ENCODE results near the gene SMARCA2.

The SMARCA2 gene

GRCh38 chr9:2233274-2233673 is 218.1 kb downstream of the SMARCA2 start:
- no peak overlapping the region for H2BK12ac ChIP-seq (ENCODE audit: low read length in 2 of 2)
- H3K27ac ChIP-seq (ENCODE audit: low read length, poor library complexity, severe bottlenecking), result no peak overlapping the region
- H2AK5ac ChIP-seq (ENCODE audit: low read length, severe bottlenecking), result no peak overlapping the region
- H3K4me2 ChIP-seq (ENCODE audit: low read length, poor library complexity, severe bottlenecking), result no peak overlapping the region
- no peak overlapping the region for H3K18ac ChIP-seq (ENCODE audit: low read depth in 1 of 2, low read length in 2 of 2)
- H3K4ac ChIP-seq (ENCODE audit: low read depth in 1 of 2, low read length in 2 of 2), result no peak overlapping the region
- H3K4me3 ChIP-seq (ENCODE audit: insufficient read depth in 1 of 2, low read depth in 1 of 2, low read length in 2 of 2), result no peak overlapping the region
- no peaks in the 10 kb centered on the region for H3K36me3 ChIP-seq (ENCODE audit: control insufficient read depth in 1 of 2, insufficient read depth in 2 of 2, low read depth in 1 of 2, low read length in 2 of 2)
- H3K23ac ChIP-seq (ENCODE audit: low read length in 2 of 2), result no peak overlapping the region
- no peak overlapping the region for H2AFZ ChIP-seq (ENCODE audit: low read depth, low read length)
- H4K8ac ChIP-seq (ENCODE audit: low read length), result no peak overlapping the region
- WGBS, result 73% methylated on average over 3 of the region's 3 CpGs
- H4K91ac ChIP-seq (ENCODE audit: low read length), result no peak overlapping the region
- H2BK5ac ChIP-seq (ENCODE audit: low read depth, low read length, poor library complexity, severe bottlenecking), result no peak overlapping the region
- H3K9me3 ChIP-seq (ENCODE audit: control insufficient read depth, low read length), result no peaks in the 10 kb centered on the region
- no peak overlapping the region for H2BK15ac ChIP-seq (ENCODE audit: low read depth, poor library complexity, severe bottlenecking)
- no peak overlapping the region for H3K14ac ChIP-seq (ENCODE audit: low read length in 2 of 2)
- no peak overlapping the region for H3K9ac ChIP-seq (ENCODE audit: low read length)
- no peaks in the 10 kb centered on the region for H3K27me3 ChIP-seq (ENCODE audit: control insufficient read depth in 1 of 2, insufficient read depth in 1 of 2, low read length in 2 of 2)
- peaks cover 2% of the 10 kb centered on the region for H3K4me1 ChIP-seq (ENCODE audit: control insufficient read depth, insufficient read depth, low read depth, low read length)
- no peaks in the 10 kb centered on the region for H3K79me1 ChIP-seq (replicated peaks; ENCODE audit: low read length, poor library complexity, severe bottlenecking)
- H2BK120ac ChIP-seq (ENCODE audit: low read depth, low read length), result no peak overlapping the region
- no peak for DNase-seq

DNA sequence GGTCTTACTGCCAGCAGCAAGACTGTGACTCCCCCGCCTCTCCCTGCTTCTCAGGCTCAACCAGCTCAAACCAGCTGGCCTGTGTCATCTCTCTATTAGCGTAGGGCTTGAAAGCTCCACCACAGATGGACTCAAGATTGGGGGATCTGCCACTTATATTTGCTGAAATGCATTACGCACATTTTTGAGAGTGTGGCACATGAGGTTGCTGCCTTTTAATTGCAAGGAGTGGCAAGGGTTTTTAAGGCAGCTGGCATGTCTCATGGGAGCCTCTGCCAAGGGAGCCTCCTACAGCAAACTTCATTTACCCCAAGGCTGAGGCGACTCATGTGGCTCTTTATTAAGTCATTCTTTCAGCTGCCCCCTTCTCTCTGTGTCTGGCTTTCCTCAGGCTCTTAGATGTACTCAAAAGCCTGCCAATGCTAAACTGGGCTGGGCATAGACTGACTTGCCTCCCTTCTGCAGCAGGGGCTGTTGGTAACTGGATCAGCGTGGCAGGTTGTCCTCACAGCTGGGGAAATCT is 219.3 kb downstream of the SMARCA2 start:
- Histone ChIP-seq H3K4me2 (ENCODE audit: low read length, poor library complexity, severe bottlenecking) (no peak overlapping the region), H3K79me1 (replicated peaks; ENCODE audit: low read length, poor library complexity, severe bottlenecking) (no peaks in the 10 kb centered on the region), H2BK15ac (ENCODE audit: low read depth, poor library complexity, severe bottlenecking) (no peak overlapping the region), H2BK12ac (ENCODE audit: low read length in 2 of 2) (no peak overlapping the region), H4K8ac (ENCODE audit: low read length) (no peak overlapping the region), H2AFZ (ENCODE audit: low read depth, low read length) (no peak overlapping the region), H3K4me3 (ENCODE audit: insufficient read depth in 1 of 2, low read depth in 1 of 2, low read length in 2 of 2) (no peak overlapping the region), H3K4ac (ENCODE audit: low read depth in 1 of 2, low read length in 2 of 2) (no peak overlapping the region), H3K9me3 (ENCODE audit: control insufficient read depth, low read length) (no peaks in the 10 kb centered on the region), H3K27ac (ENCODE audit: low read length, poor library complexity, severe bottlenecking) (no peak overlapping the region), H2AK5ac (ENCODE audit: low read length, severe bottlenecking) (no peak overlapping the region), H3K36me3 (ENCODE audit: control insufficient read depth in 1 of 2, insufficient read depth in 2 of 2, low read depth in 1 of 2, low read length in 2 of 2) (no peaks in the 10 kb centered on the region), H3K27me3 (ENCODE audit: control insufficient read depth in 1 of 2, insufficient read depth in 1 of 2, low read length in 2 of 2) (no peaks in the 10 kb centered on the region), H3K23ac (ENCODE audit: low read length in 2 of 2) (no peak overlapping the region), H3K9ac (ENCODE audit: low read length) (no peak overlapping the region), H3K18ac (ENCODE audit: low read depth in 1 of 2, low read length in 2 of 2) (no peak overlapping the region), H2BK120ac (ENCODE audit: low read depth, low read length) (no peak overlapping the region), H2BK5ac (ENCODE audit: low read depth, low read length, poor library complexity, severe bottlenecking) (no peak overlapping the region), H3K4me1 (ENCODE audit: control insufficient read depth, insufficient read depth, low read depth, low read length) (peaks cover 2% of the 10 kb centered on the region), H3K14ac (ENCODE audit: low read length in 2 of 2) (no peak overlapping the region), H4K91ac (ENCODE audit: low read length) (no peak overlapping the region)
- WGBS, result 74% methylated on average over 5 of the region's 5 CpGs
- DNase-seq, result no peak

DNA sequence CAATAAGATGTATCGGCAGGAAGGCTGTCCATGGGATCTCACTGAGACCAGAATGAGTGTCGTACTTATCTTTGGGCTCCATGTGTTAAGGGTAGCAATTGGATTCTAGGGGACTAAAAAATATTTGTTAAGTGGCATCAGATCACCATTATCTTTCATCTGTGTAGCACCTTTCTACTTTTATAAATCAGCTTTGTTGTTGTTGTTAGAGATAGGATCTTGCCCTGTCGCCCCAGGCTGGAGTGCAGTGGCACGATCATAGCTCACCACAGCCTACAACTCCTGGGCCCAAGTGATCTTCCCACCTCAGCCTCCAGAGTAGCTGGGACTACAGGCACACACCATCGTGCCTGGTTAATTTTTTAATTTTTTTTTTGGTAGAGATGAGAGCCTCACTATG is 220.5 kb downstream of the SMARCA2 start:
- Histone ChIP-seq H4K91ac (ENCODE audit: low read length) (no peak overlapping the region), H3K4ac (ENCODE audit: low read depth in 1 of 2, low read length in 2 of 2) (no peak overlapping the region), H3K18ac (ENCODE audit: low read depth in 1 of 2, low read length in 2 of 2) (no peak overlapping the region), H3K4me3 (ENCODE audit: insufficient read depth in 1 of 2, low read depth in 1 of 2, low read length in 2 of 2) (no peak overlapping the region), H4K8ac (ENCODE audit: low read length) (no peak overlapping the region), H3K4me1 (ENCODE audit: control insufficient read depth, insufficient read depth, low read depth, low read length) (peaks cover 2% of the 10 kb centered on the region), H2BK15ac (ENCODE audit: low read depth, poor library complexity, severe bottlenecking) (no peak overlapping the region), H3K27ac (ENCODE audit: low read length, poor library complexity, severe bottlenecking) (no peak overlapping the region), H3K9ac (ENCODE audit: low read length) (no peak overlapping the region), H3K4me2 (ENCODE audit: low read length, poor library complexity, severe bottlenecking) (no peak overlapping the region), H3K79me1 (replicated peaks; ENCODE audit: low read length, poor library complexity, severe bottlenecking) (no peaks in the 10 kb centered on the region), H2BK12ac (ENCODE audit: low read length in 2 of 2) (no peak overlapping the region), H2BK120ac (ENCODE audit: low read depth, low read length) (no peak overlapping the region), H2AK5ac (ENCODE audit: low read length, severe bottlenecking) (no peak overlapping the region), H3K36me3 (ENCODE audit: control insufficient read depth in 1 of 2, insufficient read depth in 2 of 2, low read depth in 1 of 2, low read length in 2 of 2) (no peaks in the 10 kb centered on the region), H3K23ac (ENCODE audit: low read length in 2 of 2) (no peak overlapping the region), H3K27me3 (ENCODE audit: control insufficient read depth in 1 of 2, insufficient read depth in 1 of 2, low read length in 2 of 2) (no peaks in the 10 kb centered on the region), H3K9me3 (ENCODE audit: control insufficient read depth, low read length) (no peaks in the 10 kb centered on the region), H2BK5ac (ENCODE audit: low read depth, low read length, poor library complexity, severe bottlenecking) (no peak overlapping the region), H2AFZ (ENCODE audit: low read depth, low read length) (no peak overlapping the region), H3K14ac (ENCODE audit: low read length in 2 of 2) (no peak overlapping the region)
- 100% methylated on average over 2 of the region's 5 CpGs for WGBS
- DNase-seq, result no peak

GRCh38 chr9:2236850-2237249 is 221.7 kb downstream of the SMARCA2 start:
- Histone ChIP-seq H3K4me1 (ENCODE audit: control insufficient read depth, insufficient read depth, low read depth, low read length) (peaks cover 7% of the 10 kb centered on the region), H3K27me3 (ENCODE audit: control insufficient read depth in 1 of 2, insufficient read depth in 1 of 2, low read length in 2 of 2) (no peaks in the 10 kb centered on the region), H3K79me1 (replicated peaks; ENCODE audit: low read length, poor library complexity, severe bottlenecking) (no peaks in the 10 kb centered on the region), H3K18ac (ENCODE audit: low read depth in 1 of 2, low read length in 2 of 2) (no peak overlapping the region), H2AK5ac (ENCODE audit: low read length, severe bottlenecking) (no peak overlapping the region), H3K27ac (ENCODE audit: low read length, poor library complexity, severe bottlenecking) (no peak overlapping the region), H3K14ac (ENCODE audit: low read length in 2 of 2) (no peak overlapping the region), H4K91ac (ENCODE audit: low read length) (no peak overlapping the region), H3K9ac (ENCODE audit: low read length) (no peak overlapping the region), H3K9me3 (ENCODE audit: control insufficient read depth, low read length) (no peaks in the 10 kb centered on the region), H2BK120ac (ENCODE audit: low read depth, low read length) (no peak overlapping the region), H3K23ac (ENCODE audit: low read length in 2 of 2) (no peak overlapping the region), H3K4ac (ENCODE audit: low read depth in 1 of 2, low read length in 2 of 2) (no peak overlapping the region), H3K4me3 (ENCODE audit: insufficient read depth in 1 of 2, low read depth in 1 of 2, low read length in 2 of 2) (no peak overlapping the region), H2BK15ac (ENCODE audit: low read depth, poor library complexity, severe bottlenecking) (no peak overlapping the region), H4K8ac (ENCODE audit: low read length) (no peak overlapping the region), H3K4me2 (ENCODE audit: low read length, poor library complexity, severe bottlenecking) (no peak overlapping the region), H2AFZ (ENCODE audit: low read depth, low read length) (no peak overlapping the region), H2BK5ac (ENCODE audit: low read depth, low read length, poor library complexity, severe bottlenecking) (no peak overlapping the region), H3K36me3 (ENCODE audit: control insufficient read depth in 1 of 2, insufficient read depth in 2 of 2, low read depth in 1 of 2, low read length in 2 of 2) (no peaks in the 10 kb centered on the region), H2BK12ac (ENCODE audit: low read length in 2 of 2) (no peak overlapping the region)
- no peak for DNase-seq
- 62% methylated on average over 1 of the region's 3 CpGs for WGBS
